Activated T-helper 17 cell treated with anti-CD3 and anti-CD28 coated beads, Interleukin-2, amount 50 U/mL, for 72 hours (primary cell): Measurements from ENCODE around the gene LOXL3. TPM values are rescaled to one million over a fixed set of nuclear protein-coding genes. Genes with fewer than 3 reads are reported as not detected.

Experiments used
- ATAC-seq: fragments of 150-1000 bp; cut with Tn5 transposase; replicated peaks from 2 replicates; pipeline ENCODE4 v1.10.0; 2021; ENCODE audit warnings: mild to moderate bottlenecking, moderate library complexity
- H3K27ac Mint-ChIP-seq: one replicate; pipeline ENCODE4 v1.8.0; 2022; ENCODE audit warnings: mixed read lengths
- H3K27me3 Mint-ChIP-seq: one replicate; pipeline ENCODE4 v1.8.0; 2022; ENCODE audit warnings: mixed read lengths
- H3K36me3 Mint-ChIP-seq: one replicate; pipeline ENCODE4 v1.8.0; 2022; ENCODE audit warnings: low read depth, mild to moderate bottlenecking, mixed read lengths
- H3K4me1 Mint-ChIP-seq: one replicate; pipeline ENCODE4 v1.8.0; 2022; ENCODE audit warnings: mixed read lengths
- H3K4me3 Mint-ChIP-seq: one replicate; pipeline ENCODE4 v1.8.0; 2022; ENCODE audit warnings: mild to moderate bottlenecking, mixed read lengths
- H3K9me3 Mint-ChIP-seq: one replicate; pipeline ENCODE4 v1.8.0; 2022; ENCODE audit warnings: mixed read lengths
- total RNA-seq, 2 donors: library from RNA; stranded (reverse); gene quantifications; one replicate each; pipeline ENCODE4 v1.2.3, GENCODE V29; 2022

LOXL3 gene
- total RNA-seq, 2 donors from 2014 or later = 2.0 to 4.4 TPM

GRCh38 chr2:74548900-74549826 is 4.6 kb downstream of the LOXL3 start:
- ATAC-seq = peak; percentile 87
- H3K9me3 Mint-ChIP-seq = no peaks in the 10 kb centered on the region
- H3K4me1 Mint-ChIP-seq = peaks cover 9% of the 10 kb centered on the region
- peak overlapping the region; percentile 73 for H3K4me3 Mint-ChIP-seq
- peaks cover 36% of the 10 kb centered on the region for H3K27me3 Mint-ChIP-seq
- H3K36me3 Mint-ChIP-seq = no peaks in the 10 kb centered on the region
- H3K27ac Mint-ChIP-seq = no peak overlapping the region

DNA sequence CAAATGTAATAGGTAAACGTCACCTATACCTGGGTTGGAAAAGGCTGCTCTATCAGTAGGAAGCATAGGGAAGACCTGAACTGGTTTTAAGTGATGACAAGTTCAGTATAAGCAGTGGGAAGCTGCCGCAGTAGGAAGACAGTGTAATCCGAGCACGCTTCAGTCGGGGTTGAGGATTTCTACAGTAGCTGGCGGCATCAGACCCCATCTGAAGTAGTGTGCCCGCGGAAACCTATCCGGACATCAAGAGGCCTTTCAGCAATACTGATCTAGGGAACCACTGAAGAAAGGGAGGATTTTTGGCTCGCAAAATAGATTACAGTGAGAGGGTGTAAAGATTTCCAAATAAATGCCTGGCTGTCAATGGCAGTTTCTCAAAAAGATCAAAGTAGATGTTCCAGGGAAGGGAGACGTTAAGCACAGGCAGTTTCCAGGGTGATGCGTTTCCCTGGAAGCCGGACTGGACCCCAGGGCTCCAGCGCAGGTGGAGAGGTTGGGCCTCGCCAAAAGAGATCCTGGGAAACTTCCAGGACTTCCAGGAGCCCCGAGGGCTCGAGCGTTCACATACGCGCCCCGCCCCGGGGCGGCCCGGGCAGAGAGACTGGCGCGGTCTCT is 5.3 kb downstream of the LOXL3 start:
- Mint-ChIP-seq H3K27me3 (peaks cover 36% of the 10 kb centered on the region), H3K4me3 (peak overlapping the region; percentile 73), H3K36me3 (no peaks in the 10 kb centered on the region), H3K27ac (no peak overlapping the region), H3K9me3 (no peaks in the 10 kb centered on the region), H3K4me1 (peaks cover 9% of the 10 kb centered on the region)
- ATAC-seq = no peak

DNA sequence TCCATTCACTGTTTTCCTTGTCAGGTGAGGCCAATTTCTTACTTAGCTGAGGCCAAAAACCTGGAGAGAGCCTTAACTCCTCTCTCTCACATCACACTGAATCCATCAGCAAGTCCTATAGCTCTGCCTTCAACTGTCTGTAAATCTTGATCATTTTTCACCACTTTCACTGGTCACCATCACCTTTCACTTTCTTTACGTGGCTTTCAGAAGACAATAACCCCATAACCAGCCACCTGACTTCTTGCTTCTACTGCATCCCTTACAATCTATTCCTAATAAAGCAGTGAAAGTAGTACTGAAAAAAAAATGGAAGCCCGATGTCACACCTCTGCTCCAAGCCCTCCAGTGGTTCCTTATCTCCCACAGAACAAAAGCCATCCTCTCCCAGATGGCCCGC is 7.7 kb downstream of the LOXL3 start:
- no peak overlapping the region for H3K27ac Mint-ChIP-seq
- ATAC-seq = no peak
- no peaks in the 10 kb centered on the region for H3K9me3 Mint-ChIP-seq
- H3K4me3 Mint-ChIP-seq = no peak overlapping the region
- no peaks in the 10 kb centered on the region for H3K36me3 Mint-ChIP-seq
- H3K4me1 Mint-ChIP-seq = peaks cover 4% of the 10 kb centered on the region
- H3K27me3 Mint-ChIP-seq = peaks cover 39% of the 10 kb centered on the region

DNA sequence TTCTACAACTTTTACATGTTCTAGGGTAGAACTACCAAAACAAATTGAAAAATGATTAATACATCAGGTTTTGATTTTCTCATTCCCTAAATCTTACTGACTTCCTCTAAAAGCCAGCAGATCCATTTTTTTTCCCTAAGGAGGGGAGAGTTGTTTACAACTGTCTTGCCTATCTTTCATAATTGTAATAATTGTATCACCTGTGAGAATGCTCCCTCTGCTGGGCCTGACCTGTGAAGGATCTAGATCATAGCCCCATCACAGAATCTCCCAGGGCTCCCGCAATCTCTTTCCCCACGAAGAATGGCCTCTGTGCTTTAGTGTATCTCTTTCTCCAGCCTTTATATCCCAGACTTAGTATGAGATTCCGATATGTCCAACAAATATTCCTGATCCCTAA is 9.1 kb downstream of the LOXL3 start:
- no peak for ATAC-seq
- Mint-ChIP-seq H3K4me3 (no peak overlapping the region), H3K27me3 (peaks cover 32% of the 10 kb centered on the region), H3K9me3 (no peaks in the 10 kb centered on the region), H3K4me1 (peaks cover 4% of the 10 kb centered on the region), H3K27ac (no peak overlapping the region), H3K36me3 (no peaks in the 10 kb centered on the region)

DNA sequence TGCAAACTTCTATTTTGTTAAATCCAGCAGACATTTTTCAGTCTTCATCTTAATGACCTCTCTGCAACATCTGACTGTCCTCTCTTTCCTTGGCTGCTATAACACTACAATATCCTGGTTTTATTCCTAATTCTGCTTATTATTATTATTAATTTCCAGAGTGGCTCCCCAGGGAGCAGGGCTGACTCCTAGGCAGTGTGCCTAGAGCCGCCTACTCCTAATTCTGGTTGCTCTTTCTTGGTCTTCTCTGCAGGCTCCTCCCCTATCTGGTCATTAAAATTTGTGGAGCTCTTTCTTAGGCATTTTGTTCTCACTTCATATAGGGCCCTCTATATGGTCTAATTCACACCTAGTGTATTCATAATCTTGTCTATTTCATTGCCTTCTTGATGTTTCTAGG is 10.8 kb downstream of the LOXL3 start:
- no peak for ATAC-seq
- no peak overlapping the region for H3K4me3 Mint-ChIP-seq
- H3K27me3 Mint-ChIP-seq = peaks cover 40% of the 10 kb centered on the region
- H3K36me3 Mint-ChIP-seq = no peaks in the 10 kb centered on the region
- H3K27ac Mint-ChIP-seq = no peak overlapping the region
- no peaks in the 10 kb centered on the region for H3K9me3 Mint-ChIP-seq
- no peaks in the 10 kb centered on the region for H3K4me1 Mint-ChIP-seq

- H3K9me3 Mint-ChIP-seq = no peaks in the 10 kb centered on the region
Measured at GRCh38 chr2:74540291-74540690, 13.5 kb downstream of the LOXL3 start.

GRCh38 chr2:74538881-74539339 is 14.8 kb downstream of the LOXL3 start:
- H3K36me3 Mint-ChIP-seq = no peaks in the 10 kb centered on the region

More at GRCh38 chr2:74540291-74540690, 13.5 kb downstream of the LOXL3 start:
- Mint-ChIP-seq H3K27ac (no peak overlapping the region), H3K4me1 (no peaks in the 10 kb centered on the region), H3K36me3 (no peaks in the 10 kb centered on the region), H3K27me3 (peaks cover 39% of the 10 kb centered on the region), H3K4me3 (no peak overlapping the region)
- ATAC-seq = no peak

DNA sequence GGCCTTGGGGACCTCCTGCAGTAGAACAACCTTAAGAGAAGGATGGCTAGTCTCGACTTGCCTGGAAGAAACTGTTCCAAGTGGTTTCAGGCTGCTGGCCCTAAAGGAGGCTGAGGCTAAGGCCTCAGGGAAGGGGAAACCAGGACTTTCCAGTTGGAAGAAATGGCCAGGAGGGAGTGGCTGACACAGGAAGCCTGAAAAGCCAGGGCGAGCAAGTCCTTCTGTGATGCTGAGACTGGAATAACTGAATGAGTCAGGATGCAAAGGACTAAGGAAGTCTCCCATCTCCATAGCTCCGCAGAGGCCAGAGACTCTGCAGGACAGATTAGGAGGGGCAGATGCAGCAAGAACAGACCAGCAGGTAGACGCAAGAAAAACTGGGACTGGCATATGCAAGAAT is 16.6 kb downstream of the LOXL3 start:
- ATAC-seq = no peak
- Mint-ChIP-seq H3K4me1 (peaks cover 3% of the 10 kb centered on the region), H3K27me3 (peaks cover 30% of the 10 kb centered on the region), H3K9me3 (no peaks in the 10 kb centered on the region), H3K36me3 (peaks cover 8% of the 10 kb centered on the region), H3K4me3 (no peak overlapping the region), H3K27ac (no peak overlapping the region)

More at GRCh38 chr2:74538881-74539339, 14.8 kb downstream of the LOXL3 start:
- Mint-ChIP-seq H3K4me3 (no peak overlapping the region), H3K27ac (no peak overlapping the region), H3K4me1 (no peaks in the 10 kb centered on the region), H3K27me3 (peaks cover 39% of the 10 kb centered on the region), H3K9me3 (no peaks in the 10 kb centered on the region)
- ATAC-seq = no peak

DNA sequence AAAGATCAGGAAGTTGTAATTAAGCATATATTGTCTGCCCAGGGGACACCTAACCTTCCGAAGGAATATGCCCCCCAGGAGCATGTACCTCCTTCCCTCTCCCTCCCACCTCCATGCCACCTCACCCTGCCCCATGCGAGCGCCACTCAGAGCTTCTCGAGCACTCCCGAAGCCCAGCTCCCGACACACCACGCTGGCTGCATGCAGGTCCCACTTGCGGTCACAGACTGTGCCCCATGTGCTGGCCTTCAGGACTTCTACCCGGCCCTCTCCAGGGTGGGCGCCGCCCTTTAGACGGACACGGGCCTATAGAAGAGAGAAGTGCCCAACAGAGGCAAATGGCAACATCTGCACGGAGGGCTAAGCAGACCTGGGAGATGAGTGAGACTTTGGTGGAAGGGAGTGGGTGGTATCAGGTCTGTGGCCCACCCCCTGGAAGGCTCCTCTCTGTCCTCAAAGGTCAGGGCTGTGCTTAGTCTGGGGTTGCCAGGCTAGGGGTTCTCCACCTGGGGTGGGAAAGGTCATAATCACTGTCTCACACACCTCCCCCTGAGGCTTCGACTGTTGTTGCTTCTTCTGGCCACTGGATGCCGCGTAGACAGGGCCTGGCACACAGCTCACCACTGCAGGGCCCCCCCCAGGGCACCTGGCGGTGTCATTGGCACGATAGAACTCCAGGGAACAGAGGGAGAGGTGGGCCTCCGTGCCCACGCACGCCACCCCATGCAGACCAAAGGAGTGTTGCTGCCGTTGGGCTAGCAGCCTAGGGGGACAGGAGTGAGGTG is 17.4 kb downstream of the LOXL3 start:
- Mint-ChIP-seq H3K36me3 (peaks cover 16% of the 10 kb centered on the region), H3K27me3 (peaks cover 29% of the 10 kb centered on the region), H3K9me3 (no peaks in the 10 kb centered on the region), H3K4me3 (no peak overlapping the region), H3K27ac (no peak overlapping the region), H3K4me1 (peaks cover 9% of the 10 kb centered on the region)
- ATAC-seq = no peak

GRCh38 chr2:74535440-74535965 is 18.2 kb downstream of the LOXL3 start:
- no peak for ATAC-seq
- peaks cover 24% of the 10 kb centered on the region for H3K36me3 Mint-ChIP-seq
- no peak overlapping the region for H3K27ac Mint-ChIP-seq
- no peak overlapping the region for H3K4me3 Mint-ChIP-seq
- H3K27me3 Mint-ChIP-seq = peaks cover 26% of the 10 kb centered on the region
- no peaks in the 10 kb centered on the region for H3K9me3 Mint-ChIP-seq
- H3K4me1 Mint-ChIP-seq = peaks cover 17% of the 10 kb centered on the region

GRCh38 chr2:74534411-74534810 is 19.3 kb downstream of the LOXL3 start:
- H3K4me3 Mint-ChIP-seq = no peak overlapping the region
- peaks cover 17% of the 10 kb centered on the region for H3K4me1 Mint-ChIP-seq
- no peak for ATAC-seq
- H3K36me3 Mint-ChIP-seq = peaks cover 29% of the 10 kb centered on the region
- no peaks in the 10 kb centered on the region for H3K9me3 Mint-ChIP-seq
- no peak overlapping the region for H3K27ac Mint-ChIP-seq
- H3K27me3 Mint-ChIP-seq = peaks cover 24% of the 10 kb centered on the region

- Mint-ChIP-seq H3K36me3 (peaks cover 38% of the 10 kb centered on the region), H3K27ac (no peak overlapping the region), H3K9me3 (no peaks in the 10 kb centered on the region), H3K4me3 (no peak overlapping the region), H3K27me3 (peaks cover 14% of the 10 kb centered on the region), H3K4me1 (peaks cover 17% of the 10 kb centered on the region)
- no peak for ATAC-seq
Measured at GRCh38 chr2:74533464-74533863, 20.3 kb downstream of the LOXL3 start.

DNA sequence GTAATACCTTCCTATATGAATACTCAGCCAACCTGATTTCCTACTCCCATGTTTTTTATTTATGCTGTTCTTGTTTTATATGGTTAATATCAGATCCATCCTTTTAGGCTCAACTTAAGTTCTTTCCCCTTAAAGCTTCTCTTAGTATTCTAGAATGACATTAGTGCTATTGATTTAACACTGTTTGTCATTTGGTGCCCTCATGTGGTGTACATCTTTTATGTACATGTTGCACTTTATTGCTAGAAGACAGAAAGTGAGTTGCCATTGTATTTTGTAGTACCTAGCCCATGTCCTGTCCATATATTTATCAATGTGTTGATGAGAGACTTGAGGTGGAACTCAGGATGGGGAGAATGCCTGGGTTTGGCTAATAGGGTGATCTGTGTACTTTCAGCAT is 21.5 kb downstream of the LOXL3 start:
- no peak for ATAC-seq
- Mint-ChIP-seq H3K27ac (no peak overlapping the region), H3K9me3 (no peaks in the 10 kb centered on the region), H3K36me3 (peaks cover 51% of the 10 kb centered on the region), H3K4me3 (peak overlapping the region; percentile 98), H3K27me3 (peaks cover 3% of the 10 kb centered on the region), H3K4me1 (peaks cover 17% of the 10 kb centered on the region)

DNA sequence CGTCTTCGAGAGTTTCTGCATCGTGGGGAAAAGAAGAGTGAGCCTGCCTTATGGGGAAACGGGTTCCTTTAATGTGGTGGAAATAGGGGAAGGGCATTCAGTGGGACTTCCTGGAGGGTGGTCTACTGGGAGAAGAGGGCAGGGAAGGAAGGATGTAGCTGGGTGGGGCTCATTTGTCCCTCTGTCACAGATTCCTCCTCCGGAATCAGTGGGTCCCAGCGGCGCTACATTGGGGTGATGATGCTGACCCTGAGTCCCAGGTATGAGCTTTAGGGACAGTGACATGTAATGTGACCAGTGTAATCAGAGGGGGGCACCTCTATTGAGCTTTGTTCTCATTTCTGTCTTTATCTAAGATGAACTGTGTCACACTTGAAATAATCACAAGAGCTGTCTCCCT is 22.1 kb downstream of the LOXL3 start:
- H3K9me3 Mint-ChIP-seq = no peaks in the 10 kb centered on the region
- H3K4me1 Mint-ChIP-seq = peaks cover 17% of the 10 kb centered on the region
- H3K27ac Mint-ChIP-seq = peak overlapping the region; percentile 55
- peaks cover 56% of the 10 kb centered on the region for H3K36me3 Mint-ChIP-seq
- ATAC-seq = no peak
- peak overlapping the region; percentile 98 for H3K4me3 Mint-ChIP-seq
- H3K27me3 Mint-ChIP-seq = no peaks in the 10 kb centered on the region
